Esophagus muscularis mucosa (tissue), 4 donors: ENCODE measurements around the gene KCNE4. TPM values are rescaled to one million over a fixed set of nuclear protein-coding genes. Genes with fewer than 3 reads are reported as not detected.

Experiments used
- DNase-seq: peaks from one replicate; pipeline ENCODE4 v3.0.0-alpha.2; 2017; ENCODE audit errors: extremely low spot score
- H3K27ac ChIP-seq, 4 donors: fragments of 200-600 bp; sonication (generic); replicated peaks in 1 of 4; 1 replicate in 3 of 4; 2 replicates in 1 of 4; pipeline ENCODE4 v1.5.1; 2016 to 2019; ENCODE audit warnings: mild to moderate bottlenecking in 1 of 4
- H3K27me3 ChIP-seq, 4 donors: fragments of 200-600 bp; sonication (generic); one replicate each; pipeline versions ENCODE4 v1.5.1 to v1.6.0; 2016 to 2019
- H3K36me3 ChIP-seq, 4 donors: fragments of 200-600 bp; sonication (generic); one replicate each; pipeline ENCODE4 v1.5.1; 2016 to 2019
- H3K4me1 ChIP-seq, 4 donors: fragments of 200-600 bp; sonication (generic); one replicate each; pipeline ENCODE4 v1.5.1; 2016 to 2019
- H3K4me3 ChIP-seq, 4 donors: fragments of 200-600 bp; sonication (generic); 1 replicate in 2 of 4; 2 replicates in 2 of 4; pipeline ENCODE4 v1.5.1; 2016 to 2019; ENCODE audit warnings: mild to moderate bottlenecking in 4 of 4, moderate library complexity in 1 of 4
- H3K9me3 ChIP-seq, 4 donors: fragments of 200-600 bp; sonication (generic); 1 replicate in 3 of 4; 2 replicates in 1 of 4; pipeline ENCODE4 v1.5.1; 2016 to 2019
- CTCF ChIP-seq, 3 experiments: fragments of 200-600 bp in 2 of 3; fragments of 450-650 bp in 1 of 3; sonication (generic) in 2 of 3; IDR thresholded peaks; one replicate each; pipeline ENCODE4 v1.5.1; 2017 to 2019; ENCODE audit warnings: antibody characterized with exemption in 3 of 3, mild to moderate bottlenecking in 2 of 3, moderate library complexity in 1 of 3
- EP300 ChIP-seq: sonication (generic); formaldehyde crosslinking; IDR thresholded peaks from one replicate; pipeline ENCODE4 v1.6.1; 2017; ENCODE audit warnings: antibody characterized with exemption
- POLR2A ChIP-seq: fragments of 450-650 bp; IDR thresholded peaks from one replicate; pipeline ENCODE4 v1.6.1; 2017; ENCODE audit warnings: antibody characterized with exemption, moderate library complexity, mild to moderate bottlenecking, low read depth
- POLR2AphosphoS5 ChIP-seq, 2 donors: sonication (generic); formaldehyde crosslinking; IDR thresholded peaks; one replicate each; pipeline ENCODE4 v1.6.1; 2017; ENCODE audit warnings: antibody characterized with exemption in 2 of 2
- WGBS: methylation state at CpG from one replicate; pipeline ENCODE4 v1.1.5; 2018; 5-methylcytosine and 5-hydroxymethylcytosine counted together
- intact Hi-C: fragments of 100-400 bp; cut with DNase I; formaldehyde crosslinking; loops from one replicate; pipeline ENCODE4 v1.15.1; 2023
- total RNA-seq, 4 donors: library from RNA; depleted of rRNA; stranded (reverse); fragments of >200 nt; gene quantifications; one replicate each; pipeline versions ENCODE4 v1.1.0 to v1.2.1, GENCODE V29; 2016

Gene KCNE4
- total RNA-seq, 4 donors from 2014 or later, result 11.6 to 38.1 (median 17.7) TPM

GRCh38 chr2:223037445-223037800, 14.6 kb upstream of the KCNE4 start:
- Histone ChIP-seq H3K36me3 (no peaks in the 10 kb centered on the region), H3K9me3 (peaks cover 0 to 9% (median under 1%) of the 10 kb centered on the region in 4 donors), H3K27me3 (no peaks in the 10 kb centered on the region), H3K4me1 (peaks cover 4 to 12% (median 12%) of the 10 kb centered on the region in 4 donors), H3K27ac (no peak overlapping the region), H3K4me3 (no peak overlapping the region)
- 91% methylated on average over 2 of the region's 2 CpGs for WGBS
- intact Hi-C loops, result loop anchor here (5.0 kb wide), 1 partner anchor 35 kb away; no protein-coding TSS in a partner anchor
- no peak for TF ChIP-seq CTCF (IDR thresholded peaks at IDR 0.05)
- no peak for TF ChIP-seq EP300
- no peak for TF ChIP-seq POLR2AphosphoS5 (IDR thresholded peaks at IDR 0.05)
- no peak for TF ChIP-seq POLR2A
- no peak for DNase-seq

DNA sequence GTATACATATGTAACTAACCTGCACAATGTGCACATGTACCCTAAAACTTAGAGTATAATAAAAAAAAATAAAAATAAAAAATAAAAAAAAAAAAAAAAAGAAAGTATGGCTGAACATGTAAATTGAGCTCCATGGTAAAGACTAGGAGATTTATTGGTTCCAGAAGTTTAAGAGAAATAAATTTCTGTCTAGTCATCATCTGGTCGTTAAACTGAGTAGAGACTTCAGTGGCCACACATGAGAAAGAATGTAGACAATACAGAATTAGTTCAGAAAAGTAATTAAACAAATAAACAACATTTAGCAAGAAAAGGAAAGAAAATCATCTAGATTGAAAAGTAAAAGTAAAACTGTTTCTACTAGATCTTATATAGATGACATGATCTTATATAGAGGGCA, 12.4 kb upstream of the KCNE4 start:
- no peak overlapping the region for H3K27ac ChIP-seq
- no peaks in the 10 kb centered on the region for H3K9me3 ChIP-seq
- TF ChIP-seq CTCF (IDR thresholded peaks at IDR 0.05) (no peak), EP300 (no peak)
- peaks cover 4 to 24% (median 20%) of the 10 kb centered on the region in 4 donors for H3K4me1 ChIP-seq
- H3K27me3 ChIP-seq, result no peaks in the 10 kb centered on the region
- no peak overlapping the region for H3K4me3 ChIP-seq
- WGBS, result 72% methylated on average over 1 of the region's 1 CpG
- no peaks in the 10 kb centered on the region for H3K36me3 ChIP-seq
- no peak for DNase-seq
- intact Hi-C loops, result loop anchor here (5.0 kb wide), 1 partner anchor 37 kb away; no protein-coding TSS in a partner anchor

DNA sequence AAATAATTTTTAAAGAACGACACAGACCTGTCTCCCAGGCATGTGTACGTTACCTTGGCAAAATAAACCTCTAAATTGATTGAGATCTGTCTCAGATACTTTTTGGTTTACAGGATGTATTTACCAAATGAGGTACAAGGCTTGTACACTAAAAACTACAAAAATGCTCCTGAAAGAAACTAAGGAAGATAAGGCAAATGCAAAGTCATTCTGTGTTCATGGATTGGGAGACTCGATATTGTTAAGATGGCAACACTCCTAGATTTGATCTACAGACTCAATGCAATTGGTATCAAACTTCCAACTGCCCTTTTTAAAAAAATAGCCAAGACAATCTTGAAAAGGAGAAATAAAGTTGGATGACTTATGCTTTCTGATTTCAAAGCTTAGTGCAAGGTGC, 11.5 kb upstream of the KCNE4 start:
- H3K27me3 ChIP-seq, result no peaks in the 10 kb centered on the region
- TF ChIP-seq CTCF (IDR thresholded peaks at IDR 0.05) (no peak), POLR2A (no peak), POLR2AphosphoS5 (IDR thresholded peaks at IDR 0.05) (no peak), EP300 (no peak)
- H3K9me3 ChIP-seq, result no peaks in the 10 kb centered on the region
- H3K4me1 ChIP-seq, result peaks cover 4 to 24% (median 20%) of the 10 kb centered on the region in 4 donors
- no peaks in the 10 kb centered on the region for H3K36me3 ChIP-seq
- DNase-seq, result no peak
- WGBS, result 94% methylated on average over 3 of the region's 3 CpGs
- H3K4me3 ChIP-seq, result no peak overlapping the region
- intact Hi-C loops, result no loop called here
- H3K27ac ChIP-seq, result no peak overlapping the region

- Histone ChIP-seq H3K4me1 (peaks cover 6 to 27% (median 23%) of the 10 kb centered on the region in 4 donors), H3K27me3 (no peaks in the 10 kb centered on the region), H3K9me3 (no peaks in the 10 kb centered on the region), H3K4me3 (no peak overlapping the region), H3K27ac (peak overlapping the region; percentile 28 to 64 (median 43)), H3K36me3 (no peaks in the 10 kb centered on the region)
- 8% methylated on average over 4 of the region's 4 CpGs for WGBS
- no peak for TF ChIP-seq POLR2A
- peak; percentile 44 to 60 for TF ChIP-seq POLR2AphosphoS5 (IDR thresholded peaks at IDR 0.05)
- DNase-seq, result no peak
- intact Hi-C loops, result no loop called here
Observed at GRCh38 chr2:223041527-223042109, 10.4 kb upstream of the KCNE4 start.

- no peak for TF ChIP-seq POLR2AphosphoS5 (IDR thresholded peaks at IDR 0.05)
- no peaks in the 10 kb centered on the region for H3K9me3 ChIP-seq
- 100% methylated on average over 2 of the region's 2 CpGs for WGBS
- intact Hi-C loops, result no loop called here
- DNase-seq, result no peak
- no peak overlapping the region for H3K27ac ChIP-seq
- no peaks in the 10 kb centered on the region for H3K27me3 ChIP-seq
- no peaks in the 10 kb centered on the region for H3K36me3 ChIP-seq
- no peak overlapping the region for H3K4me3 ChIP-seq
- H3K4me1 ChIP-seq, result peaks cover 13 to 33% (median 29%) of the 10 kb centered on the region in 4 donors
Observed at GRCh38 chr2:223042284-223042683, 9.7 kb upstream of the KCNE4 start.

GRCh38 chr2:223042704-223043118, 9.3 kb upstream of the KCNE4 start:
- H3K4me3 ChIP-seq, result no peak overlapping the region
- no peak for TF ChIP-seq CTCF (IDR thresholded peaks at IDR 0.05)
- TF ChIP-seq POLR2A, result no peak
- TF ChIP-seq POLR2AphosphoS5 (IDR thresholded peaks at IDR 0.05), result no peak
- TF ChIP-seq EP300, result no peak
- DNase-seq, result no peak
- H3K27me3 ChIP-seq, result no peaks in the 10 kb centered on the region
- 67% methylated on average over 1 of the region's 1 CpG for WGBS
- H3K9me3 ChIP-seq, result no peaks in the 10 kb centered on the region
- H3K27ac ChIP-seq, result no peak overlapping the region
- intact Hi-C loops, result no loop called here
- no peaks in the 10 kb centered on the region for H3K36me3 ChIP-seq
- peaks cover 14 to 38% (median 34%) of the 10 kb centered on the region in 4 donors for H3K4me1 ChIP-seq
